IMR-90 (cell line): ENCODE results near the gene C11orf98. TPM values are rescaled to one million over a fixed set of nuclear protein-coding genes. Genes with fewer than 3 reads are reported as not detected.

ENCODE experiments used
- ATAC-seq: fragments of 200-7000 bp; cut with Tn5 transposase; 2 replicates; pipeline ENCODE4 v1.9.1; 2020; ENCODE audit warnings: low read depth, mild to moderate bottlenecking, moderate library complexity
- BruUV-seq: library from RNA; stranded (reverse); fragments of 400-500 nt; replicated peaks from 2 replicates; lab custom pipeline; 2021; lab: Mats Ljungman, UMichigan
- CTCF ChIA-PET: fragments of 300-600 bp; formaldehyde crosslinking; extraction: SDS; loops from one replicate; lab custom pipeline; 2021; ENCODE audit warnings: antibody characterized with exemption; lab: Yijun Ruan, JAX
- POLR2A ChIA-PET: fragments of 300-600 bp; sonication (Branson Sonifier 250); formaldehyde crosslinking; loops from one replicate; lab custom pipeline; 2022; ENCODE audit warnings: antibody characterized with exemption; ENCODE audit not compliant: unreplicated experiment; lab: Charles Lee
- DNase-seq: peaks from one replicate; pipeline ENCODE4 v3.0.0; 2013
- H2AFZ ChIP-seq: replicated peaks from 2 replicates; pipeline ENCODE3; 2013; ENCODE audit warnings: low read length, mild to moderate bottlenecking; ENCODE audit not compliant: poor library complexity
- H2AK5ac ChIP-seq: 2 replicates; pipeline ENCODE4 v1.6.1; 2013; ENCODE audit warnings: low read depth, low read length, inconsistent platforms
- H2AK9ac ChIP-seq: replicated peaks from 2 replicates; pipeline ENCODE3; 2013; ENCODE audit warnings: mild to moderate bottlenecking, low read depth, low read length, moderate library complexity; ENCODE audit not compliant: poor library complexity
- H2BK120ac ChIP-seq: 2 replicates; pipeline ENCODE4 v1.6.1; 2013; ENCODE audit warnings: low read depth, low read length, inconsistent platforms
- H2BK15ac ChIP-seq: 3 replicates; pipeline ENCODE4 v1.6.1; 2013; ENCODE audit warnings: low read depth, low read length, inconsistent platforms
- H2BK20ac ChIP-seq: 2 replicates; pipeline ENCODE4 v1.6.1; 2013; ENCODE audit warnings: low read depth, mild to moderate bottlenecking, inconsistent platforms, low read length, moderate library complexity
- H2BK5ac ChIP-seq: 2 replicates; pipeline ENCODE4 v1.6.1; 2013; ENCODE audit warnings: mild to moderate bottlenecking, low read depth, low read length, inconsistent platforms; ENCODE audit not compliant: poor library complexity, severe bottlenecking
- H3K14ac ChIP-seq: replicated peaks from 2 replicates; pipeline ENCODE4 v1.6.1; 2013; ENCODE audit warnings: low read depth, low read length, inconsistent platforms
- H3K18ac ChIP-seq: 2 replicates; pipeline ENCODE4 v1.6.1; 2013; ENCODE audit warnings: low read depth, low read length, control low read depth
- H3K23ac ChIP-seq: 2 replicates; pipeline ENCODE4 v1.6.1; 2013; ENCODE audit warnings: low read depth, low read length, inconsistent platforms
- H3K27ac ChIP-seq: 2 replicates; pipeline ENCODE4 v1.5.1; 2013; ENCODE audit warnings: mild to moderate bottlenecking, control low read depth, low read length; ENCODE audit not compliant: insufficient read depth
- H3K27me3 ChIP-seq: 2 replicates; pipeline ENCODE4 v1.6.1; 2013; ENCODE audit warnings: low read length; ENCODE audit not compliant: control insufficient read depth, insufficient read depth
- H3K36me3 ChIP-seq: 2 replicates; pipeline ENCODE4 v1.6.1; 2013; ENCODE audit warnings: low read length, mixed read lengths; ENCODE audit not compliant: control insufficient read depth, insufficient read depth
- H3K4ac ChIP-seq: 2 replicates; pipeline ENCODE4 v1.6.1; 2013; ENCODE audit warnings: low read depth, low read length, inconsistent platforms
- H3K4me1 ChIP-seq: 2 replicates; pipeline ENCODE4 v1.6.1; 2013; ENCODE audit warnings: low read length, mixed read lengths; ENCODE audit not compliant: control insufficient read depth, insufficient read depth
- H3K4me2 ChIP-seq: 2 replicates; pipeline ENCODE4 v1.6.1; 2013; ENCODE audit warnings: low read depth, mild to moderate bottlenecking, control low read depth, low read length, moderate library complexity
- H3K4me3 ChIP-seq: 2 replicates; pipeline ENCODE4 v1.5.1; 2013; ENCODE audit warnings: low read depth, mild to moderate bottlenecking, control low read depth, low read length, moderate library complexity; ENCODE audit not compliant: insufficient read depth
- H3K56ac ChIP-seq: 2 replicates; pipeline ENCODE4 v1.6.1; 2013; ENCODE audit warnings: low read length, inconsistent platforms; ENCODE audit not compliant: insufficient read depth; ENCODE audit errors: extremely low read depth
- H3K79me1 ChIP-seq, 2 experiments: 2 replicates each; pipeline ENCODE4 v1.6.1; 2013; ENCODE audit warnings: low read length in 2 of 2, inconsistent platforms in 1 of 2, low read depth in 1 of 2
- H3K9ac ChIP-seq: 2 replicates; pipeline ENCODE4 v1.6.1; 2013; ENCODE audit warnings: low read depth, low read length, control low read depth
- H3K9me1 ChIP-seq: 2 replicates; pipeline ENCODE4 v1.6.1; 2013; ENCODE audit warnings: low read length, inconsistent platforms; ENCODE audit not compliant: insufficient read depth
- H3K9me3 ChIP-seq: 2 replicates; pipeline ENCODE4 v1.6.1; 2013; ENCODE audit warnings: low read length; ENCODE audit not compliant: control insufficient read depth, insufficient read depth
- H4K20me1 ChIP-seq: 2 replicates; pipeline ENCODE4 v1.6.1; 2013; ENCODE audit warnings: low read length, inconsistent platforms; ENCODE audit not compliant: insufficient read depth
- H4K5ac ChIP-seq: 2 replicates; pipeline ENCODE4 v1.6.1; 2013; ENCODE audit warnings: mild to moderate bottlenecking, low read depth, low read length, control low read depth
- H4K8ac ChIP-seq, 2 experiments: 2 replicates each; pipeline ENCODE4 v1.6.1; 2013; ENCODE audit warnings: low read depth in 2 of 2, low read length in 2 of 2, control low read depth in 1 of 2, inconsistent platforms in 1 of 2
- H4K91ac ChIP-seq: 2 replicates; pipeline ENCODE4 v1.6.1; 2013; ENCODE audit warnings: low read depth, low read length, inconsistent platforms; ENCODE audit not compliant: insufficient read depth
- CEBPB ChIP-seq: IDR thresholded peaks from 2 replicates; pipeline ENCODE4 v1.6.1; 2012; ENCODE audit warnings: low read depth, low read length, improper control_type of control experiment
- CHD1 ChIP-seq: IDR thresholded peaks from 2 replicates; pipeline ENCODE4 v1.6.1; 2012; ENCODE audit warnings: low read depth, low read length, improper control_type of control experiment
- RCOR1 ChIP-seq: IDR thresholded peaks from 2 replicates; pipeline ENCODE4 v1.6.1; 2012; ENCODE audit warnings: mild to moderate bottlenecking, low read length, improper control_type of control experiment; ENCODE audit not compliant: insufficient replicate concordance
- WGBS, 2 experiments: methylation state at CpG; one replicate each; pipeline versions ENCODE4 v1.1.5 to v1.1.7; 2013; ENCODE audit warnings: missing lambda C conversion rate in 2 of 2; ENCODE audit not compliant: insufficient read length in 1 of 2; ENCODE audit errors: extremely low coverage in 2 of 2; 5-methylcytosine and 5-hydroxymethylcytosine counted together
- dilution Hi-C: fragments of 300-500 bp; cut with HindIII; formaldehyde crosslinking; loops from one replicate; pipeline ENCODE4 v1.14.3; 2018; ENCODE audit warnings: low sequenced_read_pairs; ENCODE audit not compliant: unreplicated experiment
- in situ Hi-C: fragments of 300-500 bp; cut with MboI; formaldehyde crosslinking; loops from 3 replicates; pipeline ENCODE4 v1.14.3; 2019; ENCODE audit warnings: low sequenced_read_pairs, inconsistent platforms, mixed read lengths
- intact Hi-C: fragments of 100-400 bp; cut with micrococcal nuclease; formaldehyde crosslinking; loops from 2 replicates; pipeline ENCODE4 v1.10.0; 2022
- polyA plus RNA-seq, 3 experiments: library from polyadenylated mRNA; depleted of rRNA; stranded (reverse); fragments of >200 nt; gene quantifications; 2 replicates each; pipeline ENCODE4 v1.2.3, GENCODE V29; 2012; ENCODE audit warnings: low replicate concordance in 1 of 3
- total RNA-seq: library from RNA; depleted of rRNA; stranded (reverse); fragments of >200 nt; gene quantifications from 2 replicates; pipeline ENCODE4 v1.2.3, GENCODE V29; 2012

The C11orf98 gene
- total and polyA plus RNA-seq, 2 of the 4 experiments (the other 2 are of a cell fraction), result 41.2 to 62.3 TPM

DNA sequence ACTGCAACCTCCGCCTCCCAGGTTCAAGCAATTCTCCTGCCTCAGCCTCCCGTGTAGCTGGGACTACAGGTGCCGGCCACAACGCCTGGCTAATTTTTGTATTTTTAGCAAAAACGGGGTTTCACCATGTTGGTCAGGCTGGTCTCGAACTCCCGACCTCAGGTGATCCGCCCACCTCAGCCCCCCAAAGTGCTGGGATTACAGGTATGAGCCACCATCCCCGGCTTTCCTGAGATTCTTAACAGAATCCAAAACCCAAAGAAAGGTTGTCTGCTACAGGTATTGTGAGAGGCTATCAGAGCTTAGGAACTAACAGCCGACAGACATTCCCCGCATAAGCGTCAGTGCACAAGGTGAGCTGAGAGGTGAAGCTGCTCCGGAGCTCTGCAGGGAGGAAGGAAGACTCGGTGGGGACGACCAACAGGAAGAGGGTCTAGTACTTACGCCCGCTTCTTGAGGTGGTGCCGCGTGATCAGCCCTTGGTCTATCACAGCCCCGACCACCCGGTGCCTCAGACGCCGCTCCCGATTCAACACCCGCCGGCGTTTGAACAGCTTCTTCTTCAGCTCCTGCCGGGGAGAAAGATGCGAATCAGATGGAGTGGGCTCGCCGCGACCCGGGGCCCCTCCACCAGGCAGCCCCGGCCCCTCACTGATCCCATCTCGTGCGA is 470 bp downstream of the C11orf98 start (continued):
- no peak for TF ChIP-seq RCOR1

DNA sequence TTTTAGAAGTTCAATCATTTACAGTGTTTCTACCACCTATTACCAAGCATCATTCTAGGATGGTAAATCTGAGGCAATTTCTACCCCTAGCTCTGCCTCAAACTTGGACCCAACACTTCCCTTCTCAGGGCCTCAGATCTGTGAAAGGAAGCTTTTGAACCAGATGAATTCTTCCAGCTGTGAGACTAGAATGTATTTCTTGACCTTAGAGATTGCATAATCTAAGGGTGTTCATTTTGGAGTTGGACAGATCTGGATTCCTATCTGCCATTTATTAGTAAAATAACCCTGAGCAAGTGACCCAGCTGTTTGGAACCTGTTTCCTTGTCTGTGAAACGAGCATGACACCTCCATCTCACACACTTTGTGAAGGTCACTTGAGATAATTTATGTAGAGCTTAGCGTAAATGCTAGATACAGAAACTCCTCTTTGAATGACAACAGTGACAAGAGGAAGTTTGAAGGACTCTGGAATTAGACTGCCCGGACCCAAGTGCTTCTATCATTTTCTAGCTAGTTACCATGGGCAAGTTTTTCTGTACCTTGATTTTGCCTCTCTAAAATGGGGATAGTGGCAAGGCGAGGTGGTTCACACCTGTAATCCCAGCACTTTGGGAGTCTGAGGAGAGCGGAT is 8.1 kb downstream of the C11orf98 start:
- no peaks in the 10 kb centered on the region for H4K20me1 ChIP-seq
- dilution Hi-C loops, result no loop called here
- ATAC-seq, result no peak
- ChIA-PET POLR2A (interaction anchor here (0.6 kb wide), 1 partner anchor 24 kb away, joined by 3 read pairs; no protein-coding TSS in a partner anchor), CTCF (no interaction called here)
- H3K9ac ChIP-seq, result no peak overlapping the region
- in situ Hi-C loops, result no loop called here
- intact Hi-C loops, result no loop called here
- H3K36me3 ChIP-seq, result no peaks in the 10 kb centered on the region
- no peaks in the 10 kb centered on the region for H3K9me1 ChIP-seq
- no peak overlapping the region for H2AFZ ChIP-seq
- H3K79me1 ChIP-seq, result peaks cover 2 to 14% of the 10 kb centered on the region in 2 experiments
- DNase-seq, result no peak
- no peak overlapping the region for H3K4me3 ChIP-seq
- H2BK120ac ChIP-seq, result no peak overlapping the region
- no peak overlapping the region for H4K91ac ChIP-seq
- peak; percentile 42; the same call in 1 of the 2 replicates for TF ChIP-seq CEBPB
- no peak for TF ChIP-seq CHD1
- no CpG with 5 or more reads among the region's 5 CpGs for WGBS, 2 experiments
- H2BK5ac ChIP-seq, result no peak overlapping the region
- no peak overlapping the region for H3K4ac ChIP-seq
- H3K9me3 ChIP-seq, result no peaks in the 10 kb centered on the region
- no peak overlapping the region for H3K27ac ChIP-seq
- no peak overlapping the region for H2BK20ac ChIP-seq
- H3K4me2 ChIP-seq, result no peak overlapping the region
- no peak overlapping the region for H3K14ac ChIP-seq
- H2AK9ac ChIP-seq, result no peak overlapping the region
- H3K27me3 ChIP-seq, result no peaks in the 10 kb centered on the region
- no TSS peak for BruUV-seq
- H4K8ac ChIP-seq, result no peak overlapping the region
- no peak overlapping the region for H2AK5ac ChIP-seq
- H4K5ac ChIP-seq, result no peak overlapping the region
- no peak overlapping the region for H3K56ac ChIP-seq
- H3K4me1 ChIP-seq, result peaks cover 2% of the 10 kb centered on the region; the same call in 1 of the 2 replicates
- H3K23ac ChIP-seq, result no peak overlapping the region
- no peak overlapping the region for H3K18ac ChIP-seq
- no peak overlapping the region for H2BK15ac ChIP-seq
